Activated T-helper 2 cell treated with anti-CD3 and anti-CD28 coated beads, Interferon-gamma antibody, Interleukin-2, Interleukin-4, amounts not matched to agents 10 μg/mL and 5 μg/mL and 100 μg/mL, durations not matched to agents 14 hours and 24 hours and 36 hours (primary cell): Measurements from ENCODE around the gene ARHGEF26. TPM values are rescaled to one million over a fixed set of nuclear protein-coding genes. Genes with fewer than 3 reads are reported as not detected.

Experiments
- DNase-seq: peaks from one replicate; pipeline ENCODE4 v3.0.0; 2021; ENCODE audit warnings: low spot score
- H3K27ac Mint-ChIP-seq: one replicate; pipeline ENCODE4 v1.8.0; 2021; ENCODE audit warnings: mixed read lengths
- H3K27me3 Mint-ChIP-seq: one replicate; pipeline ENCODE4 v1.8.0; 2021; ENCODE audit warnings: low read depth, mixed read lengths
- H3K36me3 Mint-ChIP-seq: one replicate; pipeline ENCODE4 v1.8.0; 2021; ENCODE audit warnings: low read depth, mixed read lengths
- H3K4me1 Mint-ChIP-seq: one replicate; pipeline ENCODE4 v1.8.0; 2021; ENCODE audit warnings: low read depth, mixed read lengths
- H3K4me3 Mint-ChIP-seq: one replicate; pipeline ENCODE4 v1.8.0; 2021; ENCODE audit warnings: low read depth, mild to moderate bottlenecking, moderate library complexity, mixed read lengths
- H3K9me3 Mint-ChIP-seq: one replicate; pipeline ENCODE4 v1.8.0; 2021; ENCODE audit warnings: mixed read lengths
- intact Hi-C: fragments of 100-400 bp; cut with micrococcal nuclease; formaldehyde crosslinking; loops from one replicate; pipeline ENCODE4 v1.15.1; 2023
- total RNA-seq: library from RNA; stranded (reverse); gene quantifications from 2 replicates; pipeline ENCODE4 v1.2.3, GENCODE V29; 2022

Gene ARHGEF26
- total RNA-seq, 1 donor from 2014 or later = 0.18 TPM

DNA sequence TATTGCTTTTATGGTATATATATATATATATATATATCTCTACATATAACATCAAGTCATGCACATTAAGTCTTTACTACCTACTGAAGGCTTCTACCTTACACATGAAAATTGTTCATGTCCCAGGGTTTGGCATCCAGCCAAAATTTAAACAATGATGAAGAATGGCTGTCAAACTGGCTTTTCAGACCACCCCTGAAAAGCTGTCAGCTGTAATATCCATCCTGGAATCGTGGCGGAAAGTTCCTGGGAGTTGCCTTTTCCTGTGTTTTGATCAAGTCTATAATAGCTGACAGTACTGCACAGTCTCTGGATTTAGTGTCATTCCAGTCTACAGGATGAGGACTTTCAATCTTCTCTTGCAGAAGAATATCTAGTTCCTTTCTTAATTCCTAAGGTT lies 154.8 kb downstream of the ARHGEF26 start:
- Mint-ChIP-seq H3K4me3 (no peak overlapping the region), H3K4me1 (no peaks in the 10 kb centered on the region), H3K9me3 (no peaks in the 10 kb centered on the region), H3K36me3 (peaks cover 75% of the 10 kb centered on the region), H3K27ac (no peak overlapping the region), H3K27me3 (no peaks in the 10 kb centered on the region)
- DNase-seq = no peak
- intact Hi-C loops = loop anchor here (5.0 kb wide), 1 partner anchor 36 kb away; no protein-coding TSS in a partner anchor

DNA sequence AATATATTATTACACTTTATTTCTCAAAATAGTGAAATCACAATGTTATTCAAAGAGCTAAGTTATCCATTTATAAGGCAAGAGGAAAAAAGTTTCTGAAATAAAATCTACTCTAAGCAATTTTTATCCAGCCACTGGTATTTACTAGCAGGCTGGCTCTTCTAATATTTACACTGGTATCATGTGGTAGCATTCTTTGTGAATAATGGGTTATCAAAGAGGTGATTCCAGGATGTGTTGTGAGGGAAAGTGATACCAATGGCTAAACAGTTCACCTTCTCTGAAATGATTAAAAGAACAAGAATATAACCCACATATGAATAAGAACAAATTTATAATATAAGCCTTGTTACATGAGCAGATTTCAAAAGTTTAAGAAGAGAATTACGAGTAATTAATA lies 159.0 kb downstream of the ARHGEF26 start:
- no peak overlapping the region for H3K4me3 Mint-ChIP-seq
- no peaks in the 10 kb centered on the region for H3K27me3 Mint-ChIP-seq
- intact Hi-C loops = no loop called here
- peaks cover 80% of the 10 kb centered on the region for H3K36me3 Mint-ChIP-seq
- no peak for DNase-seq
- no peak overlapping the region for H3K27ac Mint-ChIP-seq
- H3K4me1 Mint-ChIP-seq = peaks cover 2% of the 10 kb centered on the region
- H3K9me3 Mint-ChIP-seq = no peaks in the 10 kb centered on the region

DNA sequence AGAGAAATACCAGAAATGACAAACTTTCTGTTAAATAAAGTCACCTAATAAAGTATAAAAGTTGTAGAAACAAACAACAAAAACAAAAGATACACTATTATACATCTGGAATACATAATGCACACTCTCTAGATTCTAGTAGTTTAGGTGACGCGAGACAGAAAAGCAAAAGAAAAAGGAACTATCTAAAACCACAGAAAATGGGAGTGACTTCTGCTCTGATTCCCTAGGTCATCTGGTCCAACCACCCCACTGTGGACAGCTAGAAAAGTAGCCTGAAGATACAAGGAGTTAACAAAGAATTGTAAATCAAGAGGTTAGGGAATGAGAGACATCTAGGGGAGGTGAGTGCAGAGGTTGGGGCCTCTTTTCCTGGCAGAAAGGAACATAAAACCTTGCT lies 164.0 kb downstream of the ARHGEF26 start:
- H3K9me3 Mint-ChIP-seq = no peaks in the 10 kb centered on the region
- DNase-seq = no peak
- H3K4me1 Mint-ChIP-seq = peaks cover 6% of the 10 kb centered on the region
- no peak overlapping the region for H3K27ac Mint-ChIP-seq
- intact Hi-C loops = no loop called here
- H3K4me3 Mint-ChIP-seq = no peak overlapping the region
- H3K27me3 Mint-ChIP-seq = no peaks in the 10 kb centered on the region
- peaks cover 83% of the 10 kb centered on the region for H3K36me3 Mint-ChIP-seq

DNA sequence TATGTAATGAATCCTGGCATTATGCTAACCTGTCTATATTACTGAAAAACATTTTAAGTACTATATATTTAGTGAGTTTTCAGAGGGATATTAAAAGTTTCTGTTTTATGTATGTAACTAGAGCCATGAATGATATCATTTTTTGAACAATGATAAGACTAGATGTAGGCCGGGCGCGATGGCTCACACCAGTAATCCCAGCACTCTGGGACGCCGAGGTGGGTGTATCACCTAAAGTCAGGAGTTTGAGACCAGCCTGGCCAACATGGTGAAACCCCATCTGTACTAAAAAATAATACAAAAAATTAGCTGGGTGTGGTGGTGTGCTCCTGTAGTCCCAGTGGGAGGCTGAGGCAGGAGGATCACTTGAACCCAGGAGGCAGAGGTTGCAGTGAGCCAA lies 169.0 kb downstream of the ARHGEF26 start:
- no peaks in the 10 kb centered on the region for H3K27me3 Mint-ChIP-seq
- H3K4me1 Mint-ChIP-seq = peaks cover 5% of the 10 kb centered on the region
- no peak overlapping the region for H3K4me3 Mint-ChIP-seq
- no peak overlapping the region for H3K27ac Mint-ChIP-seq
- H3K9me3 Mint-ChIP-seq = no peaks in the 10 kb centered on the region
- peaks cover 77% of the 10 kb centered on the region for H3K36me3 Mint-ChIP-seq
- DNase-seq = no peak
- intact Hi-C loops = no loop called here

DNA sequence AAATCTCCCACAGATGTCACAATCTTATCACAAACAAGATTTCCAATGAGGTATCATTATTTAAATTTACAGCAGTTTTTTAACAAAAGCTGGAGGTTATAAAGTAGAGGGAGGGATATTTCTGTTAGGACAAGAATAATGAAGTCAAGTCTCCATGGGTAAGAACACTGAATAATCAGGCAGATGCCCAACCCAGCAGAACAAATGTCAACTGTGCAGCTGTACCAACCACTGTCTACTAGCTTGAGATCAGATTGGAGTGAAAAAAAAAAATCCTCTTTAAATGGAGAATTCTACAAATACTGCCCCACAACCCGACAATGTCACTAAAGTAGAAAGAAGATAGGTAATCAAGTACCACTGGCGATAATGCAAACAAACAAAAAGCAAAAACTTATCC lies 172.8 kb downstream of the ARHGEF26 start:
- H3K27me3 Mint-ChIP-seq = no peaks in the 10 kb centered on the region
- intact Hi-C loops = no loop called here
- DNase-seq = no peak
- no peaks in the 10 kb centered on the region for H3K9me3 Mint-ChIP-seq
- H3K4me1 Mint-ChIP-seq = no peaks in the 10 kb centered on the region
- no peak overlapping the region for H3K27ac Mint-ChIP-seq
- no peak overlapping the region for H3K4me3 Mint-ChIP-seq
- H3K36me3 Mint-ChIP-seq = peaks cover 61% of the 10 kb centered on the region

DNA sequence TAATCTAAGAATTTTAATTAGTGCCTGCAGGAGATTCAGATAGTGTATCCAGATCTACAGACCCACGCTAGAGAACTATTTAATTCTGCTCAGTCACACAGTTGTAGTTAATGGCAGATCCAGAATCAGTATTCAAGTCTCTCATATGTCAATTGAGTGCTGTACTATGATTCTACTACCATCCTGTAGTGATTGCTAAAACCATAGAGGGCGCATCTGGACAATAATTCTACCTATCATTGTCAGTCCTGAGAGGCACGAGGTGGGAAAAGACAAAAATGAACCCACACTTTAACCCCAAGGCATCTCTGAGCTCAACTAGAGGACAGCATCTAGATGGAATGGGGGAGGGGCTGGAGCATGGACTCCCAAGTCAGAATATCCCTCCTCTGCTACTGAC lies 180.4 kb downstream of the ARHGEF26 start:
- no peak for DNase-seq
- Mint-ChIP-seq H3K27me3 (no peaks in the 10 kb centered on the region), H3K36me3 (peaks cover 72% of the 10 kb centered on the region), H3K27ac (no peak overlapping the region), H3K4me3 (no peak overlapping the region), H3K9me3 (no peaks in the 10 kb centered on the region), H3K4me1 (no peaks in the 10 kb centered on the region)
- intact Hi-C loops = no loop called here

DNA sequence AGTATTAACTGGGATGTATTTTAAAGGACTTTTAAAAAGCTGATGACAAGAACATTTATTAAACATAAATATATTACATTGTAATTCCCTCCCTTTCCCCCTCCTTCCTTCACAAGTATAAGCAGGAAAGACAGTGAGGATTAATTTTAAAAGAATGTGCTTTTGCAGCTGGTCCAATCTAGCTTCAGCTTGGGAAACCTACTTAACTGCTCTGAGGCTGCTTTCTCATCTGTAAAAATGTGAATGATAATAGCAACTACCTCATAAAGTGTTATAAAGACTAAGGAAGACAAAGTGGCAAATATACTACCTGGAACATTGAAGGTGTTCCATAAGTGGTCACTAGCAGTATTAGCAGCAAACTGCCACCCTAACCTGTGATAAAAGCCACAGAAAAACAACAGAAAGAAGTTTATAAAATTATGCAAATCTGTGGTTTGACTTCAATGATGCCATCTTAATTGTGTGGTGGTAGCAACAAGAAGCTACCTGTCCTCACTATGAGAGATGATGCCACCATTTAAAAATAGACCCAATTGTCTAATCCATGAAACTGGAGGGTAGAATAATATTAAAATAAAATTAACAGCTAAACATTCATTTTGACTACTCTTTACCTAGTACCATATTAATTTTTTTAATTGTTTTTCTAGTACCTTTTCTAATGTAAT lies 183.1 kb downstream of the ARHGEF26 start:
- Mint-ChIP-seq H3K36me3 (peaks cover 84% of the 10 kb centered on the region), H3K4me3 (no peak overlapping the region), H3K27ac (no peak overlapping the region), H3K4me1 (peaks cover 12% of the 10 kb centered on the region), H3K27me3 (no peaks in the 10 kb centered on the region), H3K9me3 (no peaks in the 10 kb centered on the region)
- no peak for DNase-seq
- intact Hi-C loops = no loop called here

DNA sequence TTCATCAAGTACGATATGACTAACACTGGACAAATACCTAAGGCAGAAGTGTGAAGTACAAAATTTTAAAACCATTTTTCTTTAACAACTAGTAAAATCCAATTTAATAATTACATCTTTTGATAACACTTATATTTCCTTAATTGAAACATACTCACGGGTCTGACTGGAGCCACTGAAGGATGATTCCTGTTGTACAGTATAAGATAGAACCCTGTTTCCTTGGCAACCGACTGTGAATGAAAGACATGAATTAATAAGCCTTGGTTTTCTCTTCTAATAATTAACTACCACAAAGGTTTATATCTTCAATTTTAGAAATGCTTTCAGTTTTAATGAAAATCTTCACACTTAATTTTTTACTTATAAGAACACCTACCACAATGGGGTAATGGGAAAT lies 183.7 kb downstream of the ARHGEF26 start:
- no peaks in the 10 kb centered on the region for H3K9me3 Mint-ChIP-seq
- no peak overlapping the region for H3K4me3 Mint-ChIP-seq
- no peak for DNase-seq
- H3K27me3 Mint-ChIP-seq = no peaks in the 10 kb centered on the region
- peaks cover 14% of the 10 kb centered on the region for H3K4me1 Mint-ChIP-seq
- H3K36me3 Mint-ChIP-seq = peaks cover 85% of the 10 kb centered on the region
- intact Hi-C loops = no loop called here
- no peak overlapping the region for H3K27ac Mint-ChIP-seq

DNA sequence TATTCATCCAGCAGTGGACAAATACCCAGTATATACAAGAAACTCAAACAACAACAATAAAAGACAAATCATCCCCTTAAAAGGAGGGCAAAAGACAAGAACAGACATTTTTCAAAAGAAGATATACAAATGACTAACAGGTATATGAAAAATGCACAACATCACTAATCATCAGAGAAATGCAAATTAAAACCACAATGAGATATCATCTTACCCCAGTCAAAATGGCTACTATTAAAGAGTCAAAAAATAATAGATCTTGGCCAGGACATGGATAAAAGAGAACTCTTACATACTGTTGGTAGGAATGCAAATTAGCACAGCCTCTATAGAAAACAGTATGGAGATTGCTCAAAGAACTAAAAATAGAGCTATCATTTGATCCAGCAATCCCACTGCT lies 186.2 kb downstream of the ARHGEF26 start:
- intact Hi-C loops = loop anchor here (2.0 kb wide), 1 partner anchor 15 kb away; no protein-coding TSS in a partner anchor
- peak overlapping the region; percentile 71 for H3K27ac Mint-ChIP-seq
- no peaks in the 10 kb centered on the region for H3K27me3 Mint-ChIP-seq
- H3K36me3 Mint-ChIP-seq = peaks cover 77% of the 10 kb centered on the region
- H3K4me3 Mint-ChIP-seq = no peak overlapping the region
- no peaks in the 10 kb centered on the region for H3K9me3 Mint-ChIP-seq
- no peak for DNase-seq
- peaks cover 17% of the 10 kb centered on the region for H3K4me1 Mint-ChIP-seq

Other genes starting within 250 kb of the ARHGEF26 start
- 82.1 and 88.5 TPM in 2 replicates for gene DHX36, start 203.1 kb downstream of the ARHGEF26 start, total RNA-seq